ENCODE measurements around the gene TBC1D9B. TPM values are rescaled to one million over a fixed set of nuclear protein-coding genes. Genes with fewer than 3 reads are reported as not detected.

TBC1D9B gene
- total and polyA plus RNA-seq, 2 donors (not counting 1 experiment from before 2014, with no cell fraction given) = 48.7 to 50.4 TPM

GRCh38 chr5:179854356-179854755 lies 53.3 kb downstream of the TBC1D9B start:
- peaks cover 10% of the 10 kb centered on the region for H3K36me3 ChIP-seq (ENCODE audit: control insufficient read depth, insufficient read depth, low read length)
- no peak overlapping the region for H3K4me2 ChIP-seq (ENCODE audit: extremely low read depth, insufficient read depth, low read length)
- no peaks in the 10 kb centered on the region for H3K9me3 ChIP-seq (ENCODE audit: control insufficient read depth, insufficient read depth, low read depth, low read length)
- no peaks in the 10 kb centered on the region for H4K20me1 ChIP-seq (ENCODE audit: control insufficient read depth, extremely low read depth, insufficient read depth, low read length)
- no peak for DNase-seq (ENCODE audit: low read depth in 2 of 2)
- no peak overlapping the region for H3K4me3 ChIP-seq (replicated peaks in 1 of 4; ENCODE audit: control extremely low read depth in 1 of 4, insufficient read depth in 1 of 4, low read depth in 3 of 4, low read length in 4 of 4)
- H3K27ac ChIP-seq (ENCODE audit: insufficient read depth, low read length) = no peak overlapping the region
- no peaks in the 10 kb centered on the region for H3K79me2 ChIP-seq (ENCODE audit: control insufficient read depth, insufficient read depth, low read length)
- H3K27me3 ChIP-seq (ENCODE audit: control insufficient read depth, insufficient read depth, low read length) = no peaks in the 10 kb centered on the region
- no peak overlapping the region for H2AFZ ChIP-seq (ENCODE audit: low read length)
- no peak overlapping the region for H3K9ac ChIP-seq (ENCODE audit: insufficient read depth, low read length)
- TF ChIP-seq CTCF (conservative IDR thresholded peaks at IDR 0.05 in 1 of 2, IDR thresholded peaks at IDR 0.05 in 1 of 2; ENCODE audit: low read depth in 1 of 2, low read length in 2 of 2) (no peak), EZH2 (IDR thresholded peaks at IDR 0.05; ENCODE audit: low read length, missing control alignments) (no peak)
- no peaks in the 10 kb centered on the region for H3K4me1 ChIP-seq (ENCODE audit: control insufficient read depth, extremely low read depth, insufficient read depth, low read length)

DNA sequence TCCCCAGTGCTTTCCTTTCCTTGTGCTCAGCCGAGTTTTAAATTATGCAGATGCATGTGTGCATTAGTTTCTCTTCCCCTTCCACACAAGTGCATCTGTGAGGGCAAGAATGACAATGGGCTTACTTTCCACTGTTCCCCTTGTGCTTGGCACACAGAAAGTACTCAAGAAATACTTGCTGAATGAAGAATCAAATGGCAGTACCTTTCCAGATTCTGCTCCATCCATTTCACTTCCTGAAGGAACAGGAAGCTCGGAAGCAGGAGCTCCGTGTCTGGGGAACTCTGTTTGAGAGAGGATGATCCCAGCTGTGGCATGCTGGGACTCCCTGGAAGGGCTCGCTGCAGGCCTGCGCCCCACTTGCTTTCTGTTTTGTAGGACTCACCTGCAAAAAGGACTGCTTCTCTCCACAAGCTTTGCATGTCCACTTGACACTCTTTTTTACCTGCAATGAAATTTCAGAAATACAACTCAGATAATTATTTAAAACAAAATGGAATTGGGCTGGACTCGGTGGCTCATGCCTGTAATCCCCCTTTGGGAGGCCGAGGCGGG lies 54.6 kb downstream of the TBC1D9B start:
- Histone ChIP-seq H3K9ac (ENCODE audit: insufficient read depth, low read length) (no peak overlapping the region), H3K27ac (ENCODE audit: insufficient read depth, low read length) (no peak overlapping the region), H3K36me3 (ENCODE audit: control insufficient read depth, insufficient read depth, low read length) (peaks cover 10% of the 10 kb centered on the region), H3K4me1 (ENCODE audit: control insufficient read depth, extremely low read depth, insufficient read depth, low read length) (no peaks in the 10 kb centered on the region), H3K27me3 (ENCODE audit: control insufficient read depth, insufficient read depth, low read length) (no peaks in the 10 kb centered on the region), H3K4me3 (replicated peaks in 1 of 4; ENCODE audit: control extremely low read depth in 1 of 4, insufficient read depth in 1 of 4, low read depth in 3 of 4, low read length in 4 of 4) (no peak overlapping the region), H3K4me2 (ENCODE audit: extremely low read depth, insufficient read depth, low read length) (no peak overlapping the region), H3K79me2 (ENCODE audit: control insufficient read depth, insufficient read depth, low read length) (no peaks in the 10 kb centered on the region), H3K9me3 (ENCODE audit: control insufficient read depth, insufficient read depth, low read depth, low read length) (no peaks in the 10 kb centered on the region), H2AFZ (ENCODE audit: low read length) (no peak overlapping the region), H4K20me1 (ENCODE audit: control insufficient read depth, extremely low read depth, insufficient read depth, low read length) (no peaks in the 10 kb centered on the region)
- DNase-seq (ENCODE audit: low read depth in 2 of 2) = no peak
- TF ChIP-seq CTCF (conservative IDR thresholded peaks at IDR 0.05 in 1 of 2, IDR thresholded peaks at IDR 0.05 in 1 of 2; ENCODE audit: low read depth in 1 of 2, low read length in 2 of 2) = no peak
- no peak for TF ChIP-seq EZH2 (IDR thresholded peaks at IDR 0.05; ENCODE audit: low read length, missing control alignments)

DNA sequence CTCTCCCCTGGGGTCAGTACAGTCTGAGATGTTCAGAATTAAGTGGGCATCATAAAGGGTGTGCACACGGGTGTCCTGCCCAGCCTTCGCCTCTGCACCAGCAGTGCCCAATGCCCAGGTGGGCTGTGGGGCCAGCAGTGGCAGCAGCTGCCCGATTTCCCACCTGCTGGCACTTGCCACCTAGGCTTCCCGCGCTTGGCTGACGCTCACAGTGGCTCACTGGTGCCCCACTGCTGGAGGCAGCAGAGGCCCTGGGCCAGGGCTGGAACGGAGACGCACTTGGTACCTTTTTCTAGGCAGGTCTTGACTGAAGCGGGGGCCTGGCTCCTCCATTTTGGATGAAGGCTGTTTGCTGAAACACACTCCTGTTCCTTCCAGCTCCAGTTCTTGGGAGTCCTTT lies 66.1 kb downstream of the TBC1D9B start:
- Histone ChIP-seq H3K27ac (ENCODE audit: insufficient read depth, low read length) (no peak overlapping the region), H3K9ac (ENCODE audit: insufficient read depth, low read length) (no peak overlapping the region), H3K27me3 (ENCODE audit: control insufficient read depth, insufficient read depth, low read length) (no peaks in the 10 kb centered on the region), H3K9me3 (ENCODE audit: control insufficient read depth, insufficient read depth, low read depth, low read length) (no peaks in the 10 kb centered on the region), H3K36me3 (ENCODE audit: control insufficient read depth, insufficient read depth, low read length) (peaks cover 18% of the 10 kb centered on the region), H4K20me1 (ENCODE audit: control insufficient read depth, extremely low read depth, insufficient read depth, low read length) (no peaks in the 10 kb centered on the region), H3K4me2 (ENCODE audit: extremely low read depth, insufficient read depth, low read length) (no peak overlapping the region), H3K4me1 (ENCODE audit: control insufficient read depth, extremely low read depth, insufficient read depth, low read length) (peaks cover under 1% of the 10 kb centered on the region), H3K79me2 (ENCODE audit: control insufficient read depth, insufficient read depth, low read length) (no peaks in the 10 kb centered on the region), H2AFZ (ENCODE audit: low read length) (no peak overlapping the region), H3K4me3 (replicated peaks in 1 of 4; ENCODE audit: control extremely low read depth in 1 of 4, insufficient read depth in 1 of 4, low read depth in 3 of 4, low read length in 4 of 4) (no peak overlapping the region)
- TF ChIP-seq CTCF (conservative IDR thresholded peaks at IDR 0.05 in 1 of 2, IDR thresholded peaks at IDR 0.05 in 1 of 2; ENCODE audit: low read depth in 1 of 2, low read length in 2 of 2) (no peak), EZH2 (IDR thresholded peaks at IDR 0.05; ENCODE audit: low read length, missing control alignments) (no peak)
- no peak for DNase-seq (ENCODE audit: low read depth in 2 of 2)
